Endothelial cell of umbilical vein (primary cell): Measurements from ENCODE around the gene PLCG2. TPM values are rescaled to one million over a fixed set of nuclear protein-coding genes. Genes with fewer than 3 reads are reported as not detected.

Experiments
- BruUV-seq: library from RNA; stranded (reverse); fragments of 400-500 nt; replicated peaks from 2 replicates; lab custom pipeline; 2021; lab: Mats Ljungman, UMichigan
- CTCF ChIA-PET: fragments of 300-600, 350-600 bp; sonication (Branson Sonifier 250); formaldehyde crosslinking; loops from one replicate; lab custom pipeline; 2021; ENCODE audit warnings: antibody characterized with exemption, inconsistent platforms; lab: Charles Lee
- POLR2A ChIA-PET: fragments of 300-600, 350-600 bp; sonication (Branson Sonifier 250); formaldehyde crosslinking; loops from one replicate; lab custom pipeline; 2021; ENCODE audit warnings: antibody characterized with exemption, inconsistent platforms; lab: Charles Lee
- DNase-seq: peaks from one replicate; pipeline ENCODE4 v3.0.0-alpha.2; 2011; ENCODE audit warnings: low read depth, low spot score
- FAIRE-seq: peaks from 2 replicates; lab custom pipeline; 2011; peaks lifted over from hg19 to GRCh38; lab: Jason Lieb, UNC
- H2AFZ ChIP-seq: 2 replicates; pipeline ENCODE4 v1.6.0; 2012; ENCODE audit warnings: low read depth, low read length, control low read depth, inconsistent platforms
- H3K27ac ChIP-seq: 2 replicates; pipeline ENCODE4 v1.5.1; 2011; ENCODE audit warnings: low read depth, mild to moderate bottlenecking, control low read depth, low read length, moderate library complexity; ENCODE audit not compliant: insufficient read depth
- H3K27me3 ChIP-seq, 2 experiments: 2 replicates each; pipeline versions ENCODE4 v1.6.0 to v1.6.1; 2011; ENCODE audit warnings: low read length in 2 of 2, mixed read lengths in 1 of 2; ENCODE audit not compliant: control insufficient read depth in 2 of 2, insufficient read depth in 2 of 2
- H3K36me3 ChIP-seq, 2 experiments: 2 replicates in 1 of 2; 3 replicates in 1 of 2; pipeline ENCODE4 v1.5.1; 2011; ENCODE audit warnings: low read length in 2 of 2, mild to moderate bottlenecking in 1 of 2, moderate library complexity in 1 of 2; ENCODE audit not compliant: control insufficient read depth in 2 of 2, insufficient read depth in 2 of 2; ENCODE audit errors: extremely low read depth in 1 of 2
- H3K4me1 ChIP-seq: 3 replicates; pipeline ENCODE4 v1.5.1; 2011; ENCODE audit warnings: mild to moderate bottlenecking, low read length; ENCODE audit not compliant: control insufficient read depth, insufficient read depth; ENCODE audit errors: extremely low read depth
- H3K4me2 ChIP-seq: 2 replicates; pipeline ENCODE4 v1.6.1; 2011; ENCODE audit warnings: low read length, control low read depth, mixed read lengths; ENCODE audit not compliant: insufficient read depth
- H3K4me3 ChIP-seq, 3 experiments: fragments of 200-600 bp in 1 of 3; sonication (generic), shearing (Covaris generic) in 1 of 3; replicated peaks in 1 of 3; 2 replicates each; pipeline ENCODE4 v1.5.1; 2011 to 2016; ENCODE audit warnings: control low read depth in 3 of 3, low read length in 3 of 3, mild to moderate bottlenecking in 2 of 3, inconsistent platforms in 1 of 3, low read depth in 1 of 3, moderate library complexity in 1 of 3; ENCODE audit not compliant: insufficient read depth in 1 of 3
- H3K79me2 ChIP-seq: 2 replicates; pipeline ENCODE4 v1.6.0; 2012; ENCODE audit warnings: low read length, inconsistent platforms; ENCODE audit not compliant: control insufficient read depth, insufficient read depth
- H3K9ac ChIP-seq: replicated peaks from 2 replicates; pipeline ENCODE3; 2011; ENCODE audit warnings: low read length, control low read depth; ENCODE audit not compliant: insufficient read depth; ENCODE audit errors: extremely low read depth
- H3K9me1 ChIP-seq: replicated peaks from 3 replicates; pipeline ENCODE4 v1.6.0; 2011; ENCODE audit warnings: mild to moderate bottlenecking, low read length; ENCODE audit not compliant: control insufficient read depth, insufficient read depth; ENCODE audit errors: extremely low read depth
- H3K9me3 ChIP-seq: replicated peaks from 2 replicates; pipeline ENCODE4 v1.5.1; 2012; ENCODE audit warnings: low read length, inconsistent platforms; ENCODE audit not compliant: control insufficient read depth, insufficient read depth
- H4K20me1 ChIP-seq: replicated peaks from 2 replicates; pipeline ENCODE3; 2011; ENCODE audit warnings: mild to moderate bottlenecking, low read length; ENCODE audit not compliant: control insufficient read depth, insufficient read depth; ENCODE audit errors: extremely low read depth
- CTCF ChIP-seq, 2 donors: IDR thresholded peaks; 1 replicate in 1 of 2; 2 replicates in 1 of 2; pipeline ENCODE4 v1.5.1; 2011; ENCODE audit warnings: low read length in 2 of 2, mild to moderate bottlenecking in 2 of 2, moderate library complexity in 2 of 2, control low read depth in 1 of 2, inconsistent platforms in 1 of 2, low read depth in 1 of 2; ENCODE audit not compliant: insufficient read depth in 1 of 2; ENCODE audit errors: extremely low read depth in 1 of 2
- EZH2 ChIP-seq: IDR thresholded peaks from 2 replicates; pipeline ENCODE4 v1.6.1; 2012; ENCODE audit warnings: borderline replicate concordance, low read depth, mild to moderate bottlenecking, moderate library complexity, low read length, inconsistent platforms; ENCODE audit not compliant: severe bottlenecking
- FOS ChIP-seq: IDR thresholded peaks from 2 replicates; pipeline ENCODE4 v1.6.1; 2011; ENCODE audit warnings: mild to moderate bottlenecking, low read length, moderate library complexity, borderline replicate concordance; ENCODE audit not compliant: insufficient read depth
- GATA2 ChIP-seq: IDR thresholded peaks from 2 replicates; pipeline ENCODE4 v1.7.0; 2011; ENCODE audit warnings: low read depth, mild to moderate bottlenecking, moderate library complexity, mixed read lengths, low read length; ENCODE audit not compliant: insufficient read length, insufficient read depth
- JUN ChIP-seq: IDR thresholded peaks from 2 replicates; pipeline ENCODE4 v1.6.1; 2011; ENCODE audit warnings: borderline replicate concordance, low read depth; ENCODE audit not compliant: insufficient read length, insufficient read depth
- MAX ChIP-seq: IDR thresholded peaks from 2 replicates; pipeline ENCODE4 v1.6.1; 2011; ENCODE audit not compliant: insufficient read depth, insufficient read length
- MYC ChIP-seq: IDR thresholded peaks from one replicate; pipeline ENCODE4 v1.6.1; 2011; ENCODE audit warnings: mild to moderate bottlenecking, low read depth, low read length
- POLR2A ChIP-seq: IDR thresholded peaks from 2 replicates; pipeline ENCODE4 v1.6.1; 2012; ENCODE audit warnings: low read depth, mild to moderate bottlenecking, control low read depth, low read length
- POLR2AphosphoS5 ChIP-seq: IDR thresholded peaks from 2 replicates; pipeline ENCODE4 v1.6.1; 2012; ENCODE audit warnings: low read depth, mild to moderate bottlenecking, control low read depth, low read length, moderate library complexity; ENCODE audit not compliant: insufficient read depth
- dilution Hi-C: fragments of 300-500 bp; cut with MboI; formaldehyde crosslinking; loops from one replicate; pipeline ENCODE4 v1.15.0; 2019; ENCODE audit warnings: low sequenced_read_pairs; ENCODE audit not compliant: extremely low pct_ligation_motif_present
- intact Hi-C: fragments of 100-400 bp; cut with micrococcal nuclease; formaldehyde crosslinking; loops from one replicate; pipeline ENCODE4 v1.10.0; 2022
- polyA plus RNA-seq, 4 experiments: library from polyadenylated mRNA; depleted of rRNA in 3 of 4; stranded (reverse) in 3 of 4; unstranded in 1 of 4; fragments of >200 nt; gene quantifications; 2 replicates each; pipeline versions ENCODE4 v1.2.1 to v1.2.3, GENCODE V29; 2011 to 2012; ENCODE audit warnings: missing spikeins in 1 of 4
- total RNA-seq: library from RNA; stranded (reverse); gene quantifications from 2 replicates; pipeline ENCODE4 v1.2.3, GENCODE V29; 2021

PLCG2 gene
- total and polyA plus RNA-seq, 2 donors (not counting 3 experiments of a cell fraction or from before 2014, with no cell fraction given), result 10.8 to 13.6 TPM

GRCh38 chr16:81738783-81739496, 40.2 kb upstream of the PLCG2 start:
- H3K27me3 ChIP-seq, result no peaks in the 10 kb centered on the region
- no peak overlapping the region for H3K27ac ChIP-seq
- H3K4me2 ChIP-seq, result no peak overlapping the region
- H4K20me1 ChIP-seq, result no peaks in the 10 kb centered on the region
- intact Hi-C loops (loop anchor here (1.0 to 10.0 kb wide), 9 partner anchors 336 to 1212 kb away; partner anchors contain the start of genes ATMIN and GAN), dilution Hi-C loops (loop anchor here (25.0 kb wide), 1 partner anchor 352 kb away; no protein-coding TSS in a partner anchor)
- H3K4me1 ChIP-seq, result peaks cover 4% of the 10 kb centered on the region
- BruUV-seq, result no TSS peak
- H3K9me1 ChIP-seq, result no peaks in the 10 kb centered on the region
- no peak overlapping the region for H3K9ac ChIP-seq
- no peak overlapping the region for H2AFZ ChIP-seq
- TF ChIP-seq MYC, result no peak
- no peak for TF ChIP-seq MAX
- no peak for TF ChIP-seq EZH2
- no peak for TF ChIP-seq JUN
- TF ChIP-seq CTCF (IDR thresholded peaks at IDR 0.05; ENCODE audit: extremely low read depth in 1 of 2, insufficient read depth in 1 of 2, low read depth in 1 of 2, low read length in 2 of 2), result no peak
- no peak for TF ChIP-seq POLR2A
- no peak for TF ChIP-seq FOS
- TF ChIP-seq GATA2, result no peak
- no peak for TF ChIP-seq POLR2AphosphoS5
- ChIA-PET CTCF (interaction anchor here (1.3 to 3.6 kb wide), 2 partner anchors 534 to 735 kb away, joined by 4 to 18 read pairs; no protein-coding TSS in a partner anchor), POLR2A (no interaction called here)
- H3K36me3 ChIP-seq, result no peaks in the 10 kb centered on the region
- DNase-seq (no peak), FAIRE-seq (no peak)
- no peak overlapping the region for H3K4me3 ChIP-seq
- no peaks in the 10 kb centered on the region for H3K9me3 ChIP-seq
- no peaks in the 10 kb centered on the region for H3K79me2 ChIP-seq
